WTC11 (cell line): ENCODE data around the gene AIG1.

Experiments used
- CBFB ChIP-seq: sonication (generic); formaldehyde crosslinking; IDR thresholded peaks from 2 replicates; pipeline ENCODE4 v1.8.1; 2022; ENCODE audit warnings: mild to moderate bottlenecking, low read depth, missing genetic modification reagents
- CTCF ChIP-seq: fragments of 200-600 bp; IDR thresholded peaks from 2 replicates; pipeline ENCODE4 v1.8.0; 2022; ENCODE audit warnings: antibody characterized with exemption
- NR2C2 ChIP-seq: sonication (generic); formaldehyde crosslinking; IDR thresholded peaks from 2 replicates; pipeline ENCODE4 v1.8.0; 2022; ENCODE audit warnings: mild to moderate bottlenecking, missing genetic modification reagents
- ZNF396 ChIP-seq: fragments of 250-450 bp; sonication (Bioruptor Pico); IDR thresholded peaks from 2 replicates; pipeline ENCODE4 v1.8.0; 2021; ENCODE audit warnings: mild to moderate bottlenecking, moderate library complexity, borderline replicate concordance

DNA sequence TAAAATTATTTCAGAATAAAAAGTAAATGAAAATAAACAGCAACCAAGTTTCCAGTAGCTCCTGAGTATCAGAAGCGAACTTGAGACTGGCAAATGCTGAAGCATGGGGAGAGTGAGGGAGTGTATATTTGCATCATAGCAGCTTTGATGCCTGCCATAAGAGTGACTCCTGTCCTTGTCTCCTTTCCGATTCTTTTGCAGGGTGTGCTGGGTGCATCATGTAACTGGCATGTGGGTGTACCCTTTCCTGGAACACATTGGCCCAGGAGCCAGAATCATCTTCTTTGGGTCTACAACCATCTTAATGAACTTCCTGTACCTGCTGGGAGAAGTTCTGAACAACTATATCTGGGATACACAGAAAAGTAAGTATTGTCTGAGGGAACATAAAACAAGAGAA, 272.4 kb downstream of the AIG1 start:
- TF ChIP-seq CTCF = no peak
- TF ChIP-seq CBFB = no peak
- no peak for TF ChIP-seq ZNF396 (CRISPR knock-in tag)
- TF ChIP-seq NR2C2 (CRISPR knock-in tag) = no peak
